HG03354 (cell line): ENCODE results near the gene FEM1B.

Experiments
- ATAC-seq: cut with Tn5 transposase; IDR thresholded peaks from one replicate; pipeline ENCODE4 v1.9.1; 2021; ENCODE audit warnings: mild to moderate bottlenecking; ENCODE audit not compliant: unreplicated experiment, poor library complexity, severe bottlenecking

FEM1B gene

GRCh38 chr15:68303134-68303533 lies 25.6 kb downstream of the FEM1B start:
- no peak for ATAC-seq

GRCh38 chr15:68303560-68304436 lies 26.3 kb downstream of the FEM1B start:
- no peak for ATAC-seq

GRCh38 chr15:68304589-68305337 lies 27.2 kb downstream of the FEM1B start:
- no peak for ATAC-seq

- ATAC-seq: no peak
Observed at GRCh38 chr15:68305420-68305871, 27.9 kb downstream of the FEM1B start.

- no peak for ATAC-seq
Observed at GRCh38 chr15:68307131-68307928, 29.8 kb downstream of the FEM1B start.

GRCh38 chr15:68309024-68309423 lies 31.5 kb downstream of the FEM1B start:
- ATAC-seq: no peak

- no peak for ATAC-seq
Observed at GRCh38 chr15:68310178-68310803, 32.7 kb downstream of the FEM1B start.

DNA sequence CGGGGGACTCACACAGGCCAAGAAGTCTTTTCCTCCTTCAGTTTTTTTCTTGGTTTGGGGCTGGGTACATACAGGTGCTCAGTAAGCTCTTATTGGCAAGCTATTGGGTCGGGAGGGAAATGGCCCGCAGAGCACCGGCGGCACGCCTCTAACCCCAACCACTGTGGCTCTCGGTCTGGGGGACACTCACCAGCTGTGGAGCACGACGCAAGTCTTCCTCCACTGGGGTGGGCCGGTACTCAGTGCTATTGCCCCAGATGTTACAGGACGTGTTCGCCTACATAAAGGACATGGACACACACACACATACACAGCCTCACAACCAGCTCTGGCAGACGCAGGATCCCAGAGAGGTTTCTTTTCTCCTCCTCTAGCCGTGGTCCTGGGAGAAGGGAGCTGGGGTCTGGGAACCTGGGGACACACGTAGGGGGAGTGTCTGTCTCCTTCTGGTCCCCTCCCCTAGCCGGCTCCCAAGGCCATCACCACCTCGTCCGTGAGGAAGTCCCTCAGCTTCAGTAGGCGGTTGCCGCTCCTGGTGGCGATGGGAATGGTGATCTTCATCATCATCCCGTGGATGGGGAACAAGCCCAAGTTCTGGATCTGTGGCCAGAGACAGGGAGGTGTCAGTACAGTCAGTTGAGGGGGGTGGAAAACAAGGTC lies 33.4 kb downstream of the FEM1B start:
- no peak for ATAC-seq

DNA sequence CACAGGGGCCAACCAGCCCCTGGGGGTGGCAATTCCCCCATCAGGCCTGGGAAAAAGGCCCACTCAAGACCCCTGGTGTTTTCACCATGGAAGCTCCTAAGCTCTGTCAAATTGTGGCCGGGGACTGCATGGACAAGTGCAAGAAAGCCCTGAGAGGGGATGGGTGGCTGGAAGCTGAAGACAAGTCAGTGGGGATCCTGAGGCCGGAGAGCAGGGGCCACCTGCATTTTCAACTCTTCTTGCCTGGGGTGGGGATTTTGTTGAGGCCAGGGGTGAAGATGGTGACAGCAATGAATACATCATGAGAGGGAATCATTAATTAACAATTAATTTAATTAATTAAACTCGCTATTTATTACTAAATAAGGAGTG lies 33.9 kb downstream of the FEM1B start:
- ATAC-seq: no peak

GRCh38 chr15:68311859-68312557 lies 34.5 kb downstream of the FEM1B start:
- no peak for ATAC-seq

DNA sequence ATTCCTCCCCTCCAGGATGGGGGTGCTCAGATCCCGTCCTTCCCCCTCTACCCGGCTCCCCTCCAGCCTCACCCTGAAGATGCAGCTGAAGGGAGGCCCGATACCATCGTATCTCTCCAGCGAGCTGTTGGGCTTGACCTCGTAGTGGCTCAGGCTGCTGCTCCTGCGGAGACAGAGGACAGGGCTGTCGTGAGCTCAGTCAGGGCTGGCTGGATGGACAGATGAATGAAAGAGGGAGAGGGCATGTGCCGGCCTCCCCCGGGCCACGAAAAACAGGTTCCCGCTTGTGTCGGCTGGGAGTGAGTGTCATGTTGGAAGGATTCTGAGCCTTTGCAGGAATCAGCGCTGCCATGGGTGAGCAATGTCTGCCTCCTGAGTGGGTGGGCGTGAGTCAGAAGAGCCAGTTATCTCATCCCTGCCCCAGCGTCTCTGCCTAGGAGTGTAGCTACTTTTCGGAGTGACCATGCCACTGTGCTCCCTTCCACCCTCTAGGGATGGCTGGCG lies 35.2 kb downstream of the FEM1B start:
- ATAC-seq: no peak

GRCh38 chr15:68313501-68314410 lies 36.2 kb downstream of the FEM1B start:
- no peak for ATAC-seq

GRCh38 chr15:68314563-68314962 lies 37.0 kb downstream of the FEM1B start:
- ATAC-seq: no peak

DNA sequence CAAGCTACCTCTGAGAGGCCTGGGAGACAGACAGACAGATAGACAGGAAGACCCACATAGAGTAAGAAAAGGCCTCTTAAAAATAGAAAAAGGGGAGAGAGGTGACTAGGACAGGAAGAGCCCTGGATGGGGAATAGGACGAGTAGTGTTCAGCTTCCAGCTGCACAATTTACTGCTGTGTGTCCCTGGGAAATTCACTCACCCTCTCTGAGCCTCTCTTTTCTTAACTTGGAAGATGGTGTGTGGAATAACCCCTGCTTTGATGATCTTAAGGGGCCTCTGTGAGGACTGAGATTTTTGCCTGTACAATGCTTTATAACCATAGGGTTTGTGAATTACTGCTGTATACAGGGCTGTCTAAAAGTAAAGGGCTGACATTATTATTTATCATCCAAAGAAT lies 37.5 kb downstream of the FEM1B start:
- no peak for ATAC-seq

GRCh38 chr15:68315495-68316031 lies 38.0 kb downstream of the FEM1B start:
- no peak for ATAC-seq

DNA sequence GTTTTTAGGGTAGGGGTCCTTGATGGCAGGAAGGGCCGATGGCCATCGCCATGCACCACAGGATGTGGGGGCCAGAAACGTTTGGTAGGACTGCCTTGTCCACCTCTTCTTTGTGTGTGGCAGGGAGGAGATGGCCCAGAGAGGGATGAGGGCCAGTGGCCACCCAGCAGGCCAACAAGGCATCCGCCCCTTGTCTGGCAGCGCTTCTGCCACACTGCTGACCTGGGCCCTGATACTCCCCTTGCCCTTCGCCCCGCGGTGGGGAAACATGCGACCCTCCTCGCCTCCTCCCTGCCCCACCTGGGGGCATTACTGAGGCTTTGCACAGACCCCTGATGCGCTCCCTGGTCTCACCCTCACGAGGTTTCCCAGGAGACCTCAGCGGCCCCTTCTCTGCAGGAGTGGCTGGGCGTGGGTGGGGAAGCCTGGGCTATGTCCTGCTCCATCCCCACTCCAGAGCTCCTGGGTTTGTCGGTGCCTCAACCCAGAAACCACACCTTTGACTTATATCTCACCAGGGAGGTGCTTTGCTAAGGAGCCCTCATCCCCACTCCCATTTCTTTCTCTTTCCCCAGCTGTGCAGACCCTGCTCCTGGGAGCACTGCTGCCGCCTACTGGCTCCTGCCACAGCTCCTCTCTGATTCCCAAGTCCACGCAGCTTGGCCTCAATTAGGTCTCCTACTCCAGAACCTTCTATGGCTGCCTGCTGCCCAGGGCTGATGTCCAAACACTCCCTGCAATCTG lies 38.7 kb downstream of the FEM1B start:
- no peak for ATAC-seq
